Endodermal cell (in vitro differentiated cells): ENCODE measurements around the gene PRUNE1. TPM values are rescaled to one million over a fixed set of nuclear protein-coding genes. Genes with fewer than 3 reads are reported as not detected.

Experiments
- DNase-seq: peaks from one replicate; pipeline ENCODE4 v3.0.0-alpha.2; 2017
- H3K27ac ChIP-seq: 2 replicates; pipeline ENCODE4 v1.5.1; 2013; ENCODE audit warnings: mild to moderate bottlenecking, low read depth, low read length, moderate library complexity
- H3K27me3 ChIP-seq: 2 replicates; pipeline ENCODE4 v1.6.1; 2013; ENCODE audit warnings: mild to moderate bottlenecking, low read length, moderate library complexity; ENCODE audit not compliant: insufficient read depth, control insufficient read depth, poor library complexity, severe bottlenecking
- H3K36me3 ChIP-seq: 2 replicates; pipeline ENCODE4 v1.7.0; 2013; ENCODE audit warnings: mild to moderate bottlenecking, low read length, moderate library complexity; ENCODE audit not compliant: control insufficient read depth, insufficient read depth
- H3K4me1 ChIP-seq: one replicate; pipeline ENCODE4 v1.7.0; 2013; ENCODE audit warnings: low read length; ENCODE audit not compliant: control insufficient read depth, insufficient read depth
- H3K4me3 ChIP-seq: 2 replicates; pipeline ENCODE4 v1.5.1; 2013; ENCODE audit warnings: mild to moderate bottlenecking, low read length, moderate library complexity
- H3K9ac ChIP-seq: 2 replicates; pipeline ENCODE4 v1.6.1; 2013; ENCODE audit warnings: mild to moderate bottlenecking, low read length, moderate library complexity; ENCODE audit not compliant: poor library complexity, severe bottlenecking; ENCODE audit errors: extremely low read depth
- H3K9me3 ChIP-seq: 2 replicates; pipeline ENCODE4 v1.6.1; 2013; ENCODE audit warnings: mild to moderate bottlenecking, low read length, moderate library complexity; ENCODE audit not compliant: control insufficient read depth
- H3K27ac Mint-ChIP-seq: 2 replicates; pipeline ENCODE4 v1.8.0; 2020; ENCODE audit warnings: mixed read lengths
- H3K27me3 Mint-ChIP-seq: 2 replicates; pipeline ENCODE4 v1.8.0; 2021; ENCODE audit warnings: mild to moderate bottlenecking, mixed read lengths; ENCODE audit not compliant: insufficient read depth
- H3K36me3 Mint-ChIP-seq: 2 replicates; pipeline ENCODE4 v1.8.0; 2020; ENCODE audit warnings: low read depth, mixed read lengths
- H3K4me1 Mint-ChIP-seq: 2 replicates; pipeline ENCODE4 v1.8.0; 2020; ENCODE audit warnings: mixed read lengths
- H3K4me3 Mint-ChIP-seq: 2 replicates; pipeline ENCODE4 v1.8.0; 2020; ENCODE audit warnings: mild to moderate bottlenecking, moderate library complexity, mixed read lengths
- H3K9me3 Mint-ChIP-seq: 2 replicates; pipeline ENCODE4 v1.8.0; 2020; ENCODE audit warnings: mild to moderate bottlenecking, mixed read lengths
- WGBS, 2 experiments: methylation state at CpG; one replicate each; pipeline versions ENCODE4 v1.1.5 to v1.1.7; 2013; ENCODE audit warnings: missing lambda C conversion rate in 2 of 2, mixed read lengths in 1 of 2; ENCODE audit not compliant: insufficient coverage in 1 of 2, insufficient read length in 1 of 2; 5-methylcytosine and 5-hydroxymethylcytosine counted together
- total RNA-seq, 2 donors: library from RNA; stranded (reverse); fragmentation: NEBNext Ultra II Directional in 1 of 2; extraction: Animal tissue kit (Norgen Biotek cat#: 25700) in 1 of 2; gene quantifications; 2 replicates in 1 of 2; 3 replicates in 1 of 2; pipeline ENCODE4 v1.2.1, GENCODE V29; 2021
- TF ChIP-seq, protein P1 (sequence below): fragments of 200-600 bp; sonication (generic); conservative IDR thresholded peaks from 2 replicates; pipeline ENCODE4 v1.5.0; 2021; ENCODE audit warnings: antibody characterized with exemption, mild to moderate bottlenecking

The PRUNE1 gene
- total RNA-seq, 2 donors from 2014 or later: 23.8 to 29.3 TPM

DNA sequence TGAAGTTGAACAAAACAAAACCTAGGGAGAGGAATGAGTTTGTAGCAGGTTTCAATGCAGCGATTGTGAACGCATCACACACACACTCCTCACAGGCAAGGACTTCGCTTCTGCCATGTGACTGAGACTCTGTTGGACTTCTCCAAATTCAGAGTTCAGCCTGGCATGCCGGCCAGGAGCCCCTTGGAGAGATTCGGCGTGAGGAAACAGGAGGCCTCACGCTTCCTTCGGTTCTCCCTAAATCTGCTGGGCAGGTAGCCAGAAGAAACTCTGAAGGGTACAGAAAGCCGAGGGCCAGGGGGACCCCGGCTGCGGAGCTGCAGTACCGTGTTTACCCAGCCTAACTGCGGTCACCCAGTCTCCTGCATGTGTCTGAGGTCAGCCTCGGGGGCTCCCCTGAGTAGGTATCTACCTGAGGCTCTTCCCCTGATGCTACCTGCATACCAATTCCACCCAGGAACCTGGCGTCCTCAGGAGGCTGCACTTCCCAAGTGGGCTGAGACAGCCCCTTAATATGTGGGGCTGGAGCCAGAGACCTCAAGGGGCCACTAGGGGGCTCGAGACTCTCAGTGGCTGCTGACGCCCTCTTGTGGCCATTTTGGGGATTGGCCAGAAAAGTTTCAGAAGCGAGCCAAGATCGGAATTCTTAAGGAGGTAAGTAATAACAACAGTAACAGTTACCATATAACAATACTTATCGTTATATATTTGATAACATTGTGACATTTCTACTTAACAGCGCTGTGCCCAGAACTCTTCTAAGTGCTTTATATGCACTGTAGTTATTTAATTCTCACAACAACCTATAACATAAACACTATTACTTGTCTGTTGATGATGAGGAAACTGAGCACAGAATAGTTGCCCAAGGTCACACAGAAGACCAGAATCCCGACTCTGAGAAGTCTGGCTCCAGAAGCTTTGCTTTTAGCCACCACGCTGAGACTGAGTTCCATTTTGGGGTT, 28.9 kb upstream of the PRUNE1 start:
- no peaks in the 10 kb centered on the region for H3K27me3 Mint-ChIP-seq
- H3K36me3 ChIP-seq: no peaks in the 10 kb centered on the region
- no peaks in the 10 kb centered on the region for H3K27me3 ChIP-seq
- peak overlapping the region; percentile 32 for H3K27ac Mint-ChIP-seq
- no peaks in the 10 kb centered on the region for H3K9me3 Mint-ChIP-seq
- H3K4me1 ChIP-seq: peaks cover 12% of the 10 kb centered on the region
- H3K9ac ChIP-seq: no peak overlapping the region
- H3K4me1 Mint-ChIP-seq: peaks cover 44% of the 10 kb centered on the region
- H3K4me3 Mint-ChIP-seq: no peak overlapping the region
- H3K27ac ChIP-seq: no peak overlapping the region
- WGBS, 2 experiments: 53 to 68% methylated on average over 12 to 22 of the region's 23 CpGs
- no peak overlapping the region for H3K4me3 ChIP-seq
- TF ChIP-seq, protein P1, sequence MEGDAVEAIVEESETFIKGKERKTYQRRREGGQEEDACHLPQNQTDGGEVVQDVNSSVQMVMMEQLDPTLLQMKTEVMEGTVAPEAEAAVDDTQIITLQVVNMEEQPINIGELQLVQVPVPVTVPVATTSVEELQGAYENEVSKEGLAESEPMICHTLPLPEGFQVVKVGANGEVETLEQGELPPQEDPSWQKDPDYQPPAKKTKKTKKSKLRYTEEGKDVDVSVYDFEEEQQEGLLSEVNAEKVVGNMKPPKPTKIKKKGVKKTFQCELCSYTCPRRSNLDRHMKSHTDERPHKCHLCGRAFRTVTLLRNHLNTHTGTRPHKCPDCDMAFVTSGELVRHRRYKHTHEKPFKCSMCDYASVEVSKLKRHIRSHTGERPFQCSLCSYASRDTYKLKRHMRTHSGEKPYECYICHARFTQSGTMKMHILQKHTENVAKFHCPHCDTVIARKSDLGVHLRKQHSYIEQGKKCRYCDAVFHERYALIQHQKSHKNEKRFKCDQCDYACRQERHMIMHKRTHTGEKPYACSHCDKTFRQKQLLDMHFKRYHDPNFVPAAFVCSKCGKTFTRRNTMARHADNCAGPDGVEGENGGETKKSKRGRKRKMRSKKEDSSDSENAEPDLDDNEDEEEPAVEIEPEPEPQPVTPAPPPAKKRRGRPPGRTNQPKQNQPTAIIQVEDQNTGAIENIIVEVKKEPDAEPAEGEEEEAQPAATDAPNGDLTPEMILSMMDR: peak; percentile 100
- H3K9me3 ChIP-seq: no peaks in the 10 kb centered on the region
- H3K36me3 Mint-ChIP-seq: no peaks in the 10 kb centered on the region
- DNase-seq: peak; percentile 97

DNA sequence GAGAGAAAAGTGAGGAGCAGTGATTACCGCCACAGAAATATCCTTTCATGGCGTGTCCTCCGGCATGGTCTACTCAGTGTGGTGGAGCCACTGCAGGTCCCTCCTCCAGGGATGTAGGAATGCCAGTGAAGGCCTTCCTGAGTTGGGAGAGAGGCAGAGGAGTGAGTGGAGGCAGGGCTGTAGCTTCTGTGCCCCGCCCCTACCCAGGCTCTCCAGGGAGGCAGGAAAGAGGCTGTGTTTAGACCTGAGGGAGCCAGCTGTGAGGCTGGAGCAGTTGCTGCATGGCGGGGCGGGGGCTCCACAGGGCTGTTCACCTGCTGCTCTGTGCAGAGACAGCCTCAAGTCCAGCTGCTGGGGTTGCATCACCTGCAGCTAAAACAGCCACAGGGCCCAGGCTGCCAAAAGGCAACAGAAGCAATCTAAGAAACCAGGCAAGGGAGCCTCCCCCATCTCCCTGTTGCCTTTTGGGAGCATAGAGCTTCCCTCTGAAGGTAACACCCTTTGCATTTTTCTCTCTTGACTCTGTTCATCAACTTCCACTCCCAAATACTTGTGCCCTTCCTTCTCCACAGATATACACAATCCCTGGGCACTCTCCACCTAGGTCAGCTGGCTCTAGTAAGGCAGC, 27.0 kb upstream of the PRUNE1 start:
- H3K4me3 Mint-ChIP-seq: peak overlapping the region; percentile 6
- no peak overlapping the region for H3K9ac ChIP-seq
- H3K27me3 ChIP-seq: no peaks in the 10 kb centered on the region
- H3K4me3 ChIP-seq: no peak overlapping the region
- H3K4me1 Mint-ChIP-seq: peaks cover 39% of the 10 kb centered on the region
- H3K9me3 ChIP-seq: no peaks in the 10 kb centered on the region
- TF ChIP-seq, protein P1: no peak
- peak overlapping the region; percentile 24 for H3K27ac ChIP-seq
- 41 to 54% methylated on average over 5 to 6 of the region's 6 CpGs for whole genome bisulfite sequencing, 2 experiments
- no peaks in the 10 kb centered on the region for H3K27me3 Mint-ChIP-seq
- peaks cover 12% of the 10 kb centered on the region for H3K4me1 ChIP-seq
- no peaks in the 10 kb centered on the region for H3K9me3 Mint-ChIP-seq
- no peaks in the 10 kb centered on the region for H3K36me3 Mint-ChIP-seq
- H3K36me3 ChIP-seq: no peaks in the 10 kb centered on the region
- DNase-seq: peak; percentile 95
- H3K27ac Mint-ChIP-seq: peak overlapping the region; percentile 69

DNA sequence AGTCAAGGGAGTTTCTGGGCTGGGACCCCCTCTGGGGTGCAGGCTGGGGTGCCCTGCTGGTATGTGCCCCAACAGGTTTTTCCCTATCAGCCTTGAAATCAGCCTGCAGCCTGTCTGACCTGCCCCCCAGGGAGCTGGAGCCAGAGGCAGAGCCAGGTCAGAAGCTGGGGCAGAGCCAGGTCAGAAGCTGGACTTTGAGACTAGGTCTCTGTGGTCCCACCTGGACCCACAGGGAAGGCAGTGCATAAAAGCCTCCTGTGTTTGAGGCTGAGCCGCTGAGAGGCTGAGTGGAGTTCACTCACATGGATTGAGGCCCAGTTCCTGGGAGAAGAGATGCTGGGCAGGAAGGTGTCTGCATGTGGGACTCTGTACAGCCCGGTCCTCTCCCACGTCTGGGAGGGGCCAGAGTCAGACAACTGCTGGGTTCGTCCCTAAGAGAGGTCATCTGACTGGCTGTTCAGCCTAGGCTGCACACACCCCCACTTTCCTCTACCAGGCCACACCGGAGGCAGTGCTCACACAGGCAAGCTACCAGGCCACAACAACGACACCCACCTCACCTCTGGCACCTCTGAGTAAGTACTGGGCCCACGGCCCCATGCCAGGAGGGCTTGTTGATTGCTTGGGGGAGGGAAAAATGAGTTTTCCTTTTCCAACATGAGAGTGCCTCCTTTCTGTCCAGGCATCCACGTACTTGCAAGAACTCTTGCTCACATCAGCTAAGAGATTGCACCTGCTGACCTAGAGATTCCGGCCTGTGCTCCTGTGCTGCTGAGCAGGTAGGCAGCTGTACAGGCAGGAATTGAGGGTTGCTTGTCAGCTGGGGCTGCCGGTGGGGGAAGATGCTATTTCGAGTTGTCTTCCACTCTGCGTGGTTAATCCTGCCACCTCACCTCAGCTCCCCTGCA, 26.2 kb upstream of the PRUNE1 start, which contains the start of gene ANXA9:
ANXA9 (plus strand) TSS at position 488 of the 908 bp plus-strand sequence. CDS start 814 bp downstream, outside the sequence.
- Mint-ChIP-seq H3K4me1 (peaks cover 35% of the 10 kb centered on the region), H3K4me3 (peak within 1 kb of the TSS; percentile 6), H3K27me3 (no peaks in the 10 kb centered on the region), H3K27ac (peak within 1 kb of the TSS; percentile 69), H3K36me3 (no peaks in the 10 kb centered on the region), H3K9me3 (no peaks in the 10 kb centered on the region)
- TF ChIP-seq, protein P1: no peak
- Histone ChIP-seq H3K27ac (peak within 1 kb of the TSS; percentile 24), H3K36me3 (no peaks in the 10 kb centered on the region), H3K9me3 (no peaks in the 10 kb centered on the region), H3K9ac (no peak within 1 kb of the TSS), H3K27me3 (no peaks in the 10 kb centered on the region), H3K4me3 (no peak within 1 kb of the TSS), H3K4me1 (peaks cover 12% of the 10 kb centered on the region)
- peak; percentile 69 for DNase-seq
- 84 to 92% methylated on average over 7 to 12 of the region's 12 CpGs for WGBS, 2 experiments
